HepG2 (cell line): ENCODE results near the gene ATAD3C. TPM values are rescaled to one million over a fixed set of nuclear protein-coding genes. Genes with fewer than 3 reads are reported as not detected.

ENCODE experiments used
- FOXA3 ChIP-seq: IDR thresholded peaks from 2 replicates; pipeline ENCODE4 v1.6.1; 2016; ENCODE audit warnings: missing genetic modification reagents, missing compliant biosample characterization
- HDAC2 ChIP-seq: sonication (generic); formaldehyde crosslinking; IDR thresholded peaks from 2 replicates; pipeline ENCODE4 v1.4.0; 2020; ENCODE audit warnings: missing genetic modification reagents
- MEIS1 ChIP-seq: sonication (generic); formaldehyde crosslinking; IDR thresholded peaks from 2 replicates; pipeline ENCODE4 v1.9.0; 2021; ENCODE audit warnings: mild to moderate bottlenecking, missing genetic modification reagents, moderate library complexity, borderline replicate concordance
- NFKBIZ ChIP-seq: IDR thresholded peaks from 2 replicates; pipeline ENCODE4 v1.6.1; 2018; ENCODE audit warnings: missing genetic modification reagents, missing compliant biosample characterization
- WIZ ChIP-seq: sonication (generic); formaldehyde crosslinking; IDR thresholded peaks from 2 replicates; pipeline ENCODE4 v1.5.1; 2020; ENCODE audit warnings: mild to moderate bottlenecking, missing genetic modification reagents
- ZNF563 ChIP-seq: sonication (generic); formaldehyde crosslinking; IDR thresholded peaks from 2 replicates; pipeline ENCODE4 v1.8.0; 2022; ENCODE audit warnings: mild to moderate bottlenecking, moderate library complexity, missing genetic modification reagents
- polyA plus RNA-seq, 8 experiments: library from polyadenylated mRNA; depleted of rRNA in 3 of 8; stranded (reverse) in 7 of 8; unstranded in 1 of 8; fragments of >200 nt; fragmentation: Illumina TruSeq in 4 of 8; extraction: Trizol in 4 of 8; gene quantifications; 2 replicates each; pipeline versions ENCODE4 v1.2.1 to v1.2.3, GENCODE V29; 2011 to 2016; ENCODE audit warnings: low read depth in 4 of 8, missing spikeins in 1 of 8, mixed read lengths in 1 of 8; ENCODE audit not compliant: insufficient read depth in 1 of 8
- total RNA-seq, 5 experiments: library from RNA; depleted of rRNA; stranded (reverse); fragments of >200 nt; fragmentation: Illumina TruSeq; extraction: Trizol; gene quantifications; 2 replicates each; pipeline ENCODE4 v1.2.3, GENCODE V29; 2016; ENCODE audit warnings: low read depth in 1 of 5
- TF ChIP-seq, protein P1 (sequence below): sonication (generic); formaldehyde crosslinking; IDR thresholded peaks from 2 replicates; pipeline ENCODE4 v1.4.0; 2020; ENCODE audit warnings: missing genetic modification reagents
- TF ChIP-seq, protein P2 (sequence below): sonication (generic); formaldehyde crosslinking; IDR thresholded peaks from 2 replicates; pipeline ENCODE4 v1.5.0; 2020; ENCODE audit warnings: mild to moderate bottlenecking, missing genetic modification reagents
- TF ChIP-seq, protein P3 (sequence below): sonication (generic); formaldehyde crosslinking; IDR thresholded peaks from 2 replicates; pipeline ENCODE4 v1.4.0; 2020; ENCODE audit warnings: missing genetic modification reagents, borderline replicate concordance
- TF ChIP-seq, protein P4 (sequence below): sonication (generic); formaldehyde crosslinking; IDR thresholded peaks from 2 replicates; pipeline ENCODE4 v1.9.0; 2021; ENCODE audit warnings: mild to moderate bottlenecking, missing genetic modification reagents

ATAD3C gene
- total and polyA plus RNA-seq, 2 of the 13 experiments (the other 11 are each of a cell fraction or from before 2014, with no cell fraction given): 2.4 to 3.2 TPM

DNA sequence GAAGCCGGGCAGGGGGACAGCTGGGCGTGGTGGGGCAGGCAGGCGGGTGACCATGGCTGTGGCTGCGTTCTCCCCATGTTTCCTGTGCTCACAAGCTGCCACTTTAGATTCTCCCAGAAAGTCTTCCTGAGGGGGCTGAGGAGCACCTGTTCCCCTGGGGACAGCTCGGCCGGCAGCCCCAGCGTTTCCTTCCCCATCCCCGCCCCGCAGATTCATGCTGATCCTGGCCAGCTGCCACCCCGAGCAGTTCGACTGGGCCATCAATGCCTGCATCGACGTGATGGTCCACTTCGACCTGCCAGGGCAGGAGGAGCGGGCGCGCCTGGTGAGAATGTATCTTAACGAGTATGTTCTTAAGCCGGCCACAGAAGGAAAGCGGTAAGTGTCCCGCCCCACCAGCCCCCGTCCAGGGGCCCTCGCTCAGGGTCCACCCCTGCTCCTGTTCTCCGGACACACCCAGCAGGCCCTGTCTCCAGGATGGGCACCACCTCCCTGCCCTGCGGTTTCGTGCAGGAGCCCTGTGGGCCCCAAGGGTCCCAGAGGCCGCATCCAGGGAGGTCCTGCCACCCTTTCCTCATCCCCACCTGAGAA is 11.1 kb downstream of the ATAD3C start (continued):
- TF ChIP-seq, protein P1, sequence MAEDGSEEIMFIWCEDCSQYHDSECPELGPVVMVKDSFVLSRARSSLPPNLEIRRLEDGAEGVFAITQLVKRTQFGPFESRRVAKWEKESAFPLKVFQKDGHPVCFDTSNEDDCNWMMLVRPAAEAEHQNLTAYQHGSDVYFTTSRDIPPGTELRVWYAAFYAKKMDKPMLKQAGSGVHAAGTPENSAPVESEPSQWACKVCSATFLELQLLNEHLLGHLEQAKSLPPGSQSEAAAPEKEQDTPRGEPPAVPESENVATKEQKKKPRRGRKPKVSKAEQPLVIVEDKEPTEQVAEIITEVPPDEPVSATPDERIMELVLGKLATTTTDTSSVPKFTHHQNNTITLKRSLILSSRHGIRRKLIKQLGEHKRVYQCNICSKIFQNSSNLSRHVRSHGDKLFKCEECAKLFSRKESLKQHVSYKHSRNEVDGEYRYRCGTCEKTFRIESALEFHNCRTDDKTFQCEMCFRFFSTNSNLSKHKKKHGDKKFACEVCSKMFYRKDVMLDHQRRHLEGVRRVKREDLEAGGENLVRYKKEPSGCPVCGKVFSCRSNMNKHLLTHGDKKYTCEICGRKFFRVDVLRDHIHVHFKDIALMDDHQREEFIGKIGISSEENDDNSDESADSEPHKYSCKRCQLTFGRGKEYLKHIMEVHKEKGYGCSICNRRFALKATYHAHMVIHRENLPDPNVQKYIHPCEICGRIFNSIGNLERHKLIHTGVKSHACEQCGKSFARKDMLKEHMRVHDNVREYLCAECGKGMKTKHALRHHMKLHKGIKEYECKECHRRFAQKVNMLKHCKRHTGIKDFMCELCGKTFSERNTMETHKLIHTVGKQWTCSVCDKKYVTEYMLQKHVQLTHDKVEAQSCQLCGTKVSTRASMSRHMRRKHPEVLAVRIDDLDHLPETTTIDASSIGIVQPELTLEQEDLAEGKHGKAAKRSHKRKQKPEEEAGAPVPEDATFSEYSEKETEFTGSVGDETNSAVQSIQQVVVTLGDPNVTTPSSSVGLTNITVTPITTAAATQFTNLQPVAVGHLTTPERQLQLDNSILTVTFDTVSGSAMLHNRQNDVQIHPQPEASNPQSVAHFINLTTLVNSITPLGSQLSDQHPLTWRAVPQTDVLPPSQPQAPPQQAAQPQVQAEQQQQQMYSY: no peak
- TF ChIP-seq ZNF563 (CRISPR knock-in tag) (no peak), NFKBIZ (CRISPR knock-in tag) (no peak), HDAC2 (CRISPR knock-in tag) (no peak), WIZ (CRISPR knock-in tag) (no peak), MEIS1 (no peak), FOXA3 (CRISPR knock-in tag) (no peak)
- TF ChIP-seq, protein P2, sequence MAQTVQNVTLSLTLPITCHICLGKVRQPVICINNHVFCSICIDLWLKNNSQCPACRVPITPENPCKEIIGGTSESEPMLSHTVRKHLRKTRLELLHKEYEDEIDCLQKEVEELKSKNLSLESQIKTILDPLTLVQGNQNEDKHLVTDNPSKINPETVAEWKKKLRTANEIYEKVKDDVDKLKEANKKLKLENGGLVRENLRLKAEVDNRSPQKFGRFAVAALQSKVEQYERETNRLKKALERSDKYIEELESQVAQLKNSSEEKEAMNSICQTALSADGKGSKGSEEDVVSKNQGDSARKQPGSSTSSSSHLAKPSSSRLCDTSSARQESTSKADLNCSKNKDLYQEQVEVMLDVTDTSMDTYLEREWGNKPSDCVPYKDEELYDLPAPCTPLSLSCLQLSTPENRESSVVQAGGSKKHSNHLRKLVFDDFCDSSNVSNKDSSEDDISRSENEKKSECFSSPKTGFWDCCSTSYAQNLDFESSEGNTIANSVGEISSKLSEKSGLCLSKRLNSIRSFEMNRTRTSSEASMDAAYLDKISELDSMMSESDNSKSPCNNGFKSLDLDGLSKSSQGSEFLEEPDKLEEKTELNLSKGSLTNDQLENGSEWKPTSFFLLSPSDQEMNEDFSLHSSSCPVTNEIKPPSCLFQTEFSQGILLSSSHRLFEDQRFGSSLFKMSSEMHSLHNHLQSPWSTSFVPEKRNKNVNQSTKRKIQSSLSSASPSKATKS (CRISPR knock-in tag): no peak
- TF ChIP-seq, protein P3, sequence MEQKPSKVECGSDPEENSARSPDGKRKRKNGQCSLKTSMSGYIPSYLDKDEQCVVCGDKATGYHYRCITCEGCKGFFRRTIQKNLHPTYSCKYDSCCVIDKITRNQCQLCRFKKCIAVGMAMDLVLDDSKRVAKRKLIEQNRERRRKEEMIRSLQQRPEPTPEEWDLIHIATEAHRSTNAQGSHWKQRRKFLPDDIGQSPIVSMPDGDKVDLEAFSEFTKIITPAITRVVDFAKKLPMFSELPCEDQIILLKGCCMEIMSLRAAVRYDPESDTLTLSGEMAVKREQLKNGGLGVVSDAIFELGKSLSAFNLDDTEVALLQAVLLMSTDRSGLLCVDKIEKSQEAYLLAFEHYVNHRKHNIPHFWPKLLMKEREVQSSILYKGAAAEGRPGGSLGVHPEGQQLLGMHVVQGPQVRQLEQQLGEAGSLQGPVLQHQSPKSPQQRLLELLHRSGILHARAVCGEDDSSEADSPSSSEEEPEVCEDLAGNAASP (CRISPR knock-in tag): no peak
- TF ChIP-seq, protein P4, sequence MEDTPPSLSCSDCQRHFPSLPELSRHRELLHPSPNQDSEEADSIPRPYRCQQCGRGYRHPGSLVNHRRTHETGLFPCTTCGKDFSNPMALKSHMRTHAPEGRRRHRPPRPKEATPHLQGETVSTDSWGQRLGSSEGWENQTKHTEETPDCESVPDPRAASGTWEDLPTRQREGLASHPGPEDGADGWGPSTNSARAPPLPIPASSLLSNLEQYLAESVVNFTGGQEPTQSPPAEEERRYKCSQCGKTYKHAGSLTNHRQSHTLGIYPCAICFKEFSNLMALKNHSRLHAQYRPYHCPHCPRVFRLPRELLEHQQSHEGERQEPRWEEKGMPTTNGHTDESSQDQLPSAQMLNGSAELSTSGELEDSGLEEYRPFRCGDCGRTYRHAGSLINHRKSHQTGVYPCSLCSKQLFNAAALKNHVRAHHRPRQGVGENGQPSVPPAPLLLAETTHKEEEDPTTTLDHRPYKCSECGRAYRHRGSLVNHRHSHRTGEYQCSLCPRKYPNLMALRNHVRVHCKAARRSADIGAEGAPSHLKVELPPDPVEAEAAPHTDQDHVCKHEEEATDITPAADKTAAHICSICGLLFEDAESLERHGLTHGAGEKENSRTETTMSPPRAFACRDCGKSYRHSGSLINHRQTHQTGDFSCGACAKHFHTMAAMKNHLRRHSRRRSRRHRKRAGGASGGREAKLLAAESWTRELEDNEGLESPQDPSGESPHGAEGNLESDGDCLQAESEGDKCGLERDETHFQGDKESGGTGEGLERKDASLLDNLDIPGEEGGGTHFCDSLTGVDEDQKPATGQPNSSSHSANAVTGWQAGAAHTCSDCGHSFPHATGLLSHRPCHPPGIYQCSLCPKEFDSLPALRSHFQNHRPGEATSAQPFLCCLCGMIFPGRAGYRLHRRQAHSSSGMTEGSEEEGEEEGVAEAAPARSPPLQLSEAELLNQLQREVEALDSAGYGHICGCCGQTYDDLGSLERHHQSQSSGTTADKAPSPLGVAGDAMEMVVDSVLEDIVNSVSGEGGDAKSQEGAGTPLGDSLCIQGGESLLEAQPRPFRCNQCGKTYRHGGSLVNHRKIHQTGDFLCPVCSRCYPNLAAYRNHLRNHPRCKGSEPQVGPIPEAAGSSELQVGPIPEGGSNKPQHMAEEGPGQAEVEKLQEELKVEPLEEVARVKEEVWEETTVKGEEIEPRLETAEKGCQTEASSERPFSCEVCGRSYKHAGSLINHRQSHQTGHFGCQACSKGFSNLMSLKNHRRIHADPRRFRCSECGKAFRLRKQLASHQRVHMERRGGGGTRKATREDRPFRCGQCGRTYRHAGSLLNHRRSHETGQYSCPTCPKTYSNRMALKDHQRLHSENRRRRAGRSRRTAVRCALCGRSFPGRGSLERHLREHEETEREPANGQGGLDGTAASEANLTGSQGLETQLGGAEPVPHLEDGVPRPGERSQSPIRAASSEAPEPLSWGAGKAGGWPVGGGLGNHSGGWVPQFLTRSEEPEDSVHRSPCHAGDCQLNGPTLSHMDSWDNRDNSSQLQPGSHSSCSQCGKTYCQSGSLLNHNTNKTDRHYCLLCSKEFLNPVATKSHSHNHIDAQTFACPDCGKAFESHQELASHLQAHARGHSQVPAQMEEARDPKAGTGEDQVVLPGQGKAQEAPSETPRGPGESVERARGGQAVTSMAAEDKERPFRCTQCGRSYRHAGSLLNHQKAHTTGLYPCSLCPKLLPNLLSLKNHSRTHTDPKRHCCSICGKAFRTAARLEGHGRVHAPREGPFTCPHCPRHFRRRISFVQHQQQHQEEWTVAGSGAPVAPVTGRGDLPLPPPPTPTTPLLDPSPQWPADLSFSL: no peak
